ENCODE data around the gene MAP2. TPM values are rescaled to one million over a fixed set of nuclear protein-coding genes. Genes with fewer than 3 reads are reported as not detected.

The MAP2 gene
- total RNA-seq, 3 donors from 2014 or later: 8.2 to 18.6 (median 11.5) TPM

- no peaks in the 10 kb centered on the region for H3K27me3 ChIP-seq
Measured at GRCh38 chr2:209498614-209499013, 74.8 kb downstream of the MAP2 start.

GRCh38 chr2:209499069-209499468 is 75.2 kb downstream of the MAP2 start:
- no peak for DNase-seq (ENCODE audit: low spot score in 2 of 2)
- intact Hi-C loops (cut with DNase I; ENCODE audit: low total_unique reads): no loop called here
- H3K27ac ChIP-seq: no peak overlapping the region
- H3K9me3 ChIP-seq: peaks cover 6 to 7% of the 10 kb centered on the region in 2 donors
- no peaks in the 10 kb centered on the region for H3K36me3 ChIP-seq
- TF ChIP-seq POLR2A (IDR thresholded peaks at IDR 0.05): no peak
- no peak for TF ChIP-seq CTCF (IDR thresholded peaks at IDR 0.05)
- no peak for TF ChIP-seq POLR2AphosphoS5 (IDR thresholded peaks at IDR 0.05)
- no peak overlapping the region for H3K4me3 ChIP-seq
- no peaks in the 10 kb centered on the region for H3K4me1 ChIP-seq
- no peaks in the 10 kb centered on the region for H3K27me3 ChIP-seq

More at GRCh38 chr2:209498614-209499013, 74.8 kb downstream of the MAP2 start:
- no peaks in the 10 kb centered on the region for H3K36me3 ChIP-seq
- DNase-seq (ENCODE audit: low spot score in 2 of 2): no peak
- no peak overlapping the region for H3K27ac ChIP-seq
- H3K9me3 ChIP-seq: peaks cover 6 to 7% of the 10 kb centered on the region in 2 donors
- no peak overlapping the region for H3K4me3 ChIP-seq
- no peaks in the 10 kb centered on the region for H3K4me1 ChIP-seq
- intact Hi-C loops (cut with DNase I; ENCODE audit: low total_unique reads): no loop called here
- TF ChIP-seq CTCF (IDR thresholded peaks at IDR 0.05) (no peak), POLR2A (IDR thresholded peaks at IDR 0.05) (no peak), POLR2AphosphoS5 (IDR thresholded peaks at IDR 0.05) (no peak)

- TF ChIP-seq POLR2AphosphoS5 (IDR thresholded peaks at IDR 0.05): no peak
- no peak for TF ChIP-seq CTCF (IDR thresholded peaks at IDR 0.05)
- TF ChIP-seq POLR2A (IDR thresholded peaks at IDR 0.05): no peak
- no peak for DNase-seq (ENCODE audit: low spot score in 2 of 2)
- no peak overlapping the region for H3K4me3 ChIP-seq
- H3K27ac ChIP-seq: no peak overlapping the region
- peaks cover 6 to 7% of the 10 kb centered on the region in 2 donors for H3K9me3 ChIP-seq
- intact Hi-C loops (cut with DNase I; ENCODE audit: low total_unique reads): no loop called here
- no peaks in the 10 kb centered on the region for H3K36me3 ChIP-seq
- no peaks in the 10 kb centered on the region for H3K27me3 ChIP-seq
- no peaks in the 10 kb centered on the region for H3K4me1 ChIP-seq
Measured at GRCh38 chr2:209501579-209501978, 77.7 kb downstream of the MAP2 start.

- TF ChIP-seq POLR2AphosphoS5 (IDR thresholded peaks at IDR 0.05): no peak
- no peak for TF ChIP-seq CTCF (IDR thresholded peaks at IDR 0.05)
- no peak for TF ChIP-seq POLR2A (IDR thresholded peaks at IDR 0.05)
- Histone ChIP-seq H3K36me3 (no peaks in the 10 kb centered on the region), H3K27ac (no peak overlapping the region)
Measured at GRCh38 chr2:209505410-209505809, 81.6 kb downstream of the MAP2 start.

GRCh38 chr2:209508255-209508654 is 84.4 kb downstream of the MAP2 start:
- Histone ChIP-seq H3K27ac (no peak overlapping the region), H3K27me3 (no peaks in the 10 kb centered on the region), H3K4me1 (no peaks in the 10 kb centered on the region), H3K36me3 (no peaks in the 10 kb centered on the region), H3K4me3 (no peak overlapping the region), H3K9me3 (no peaks in the 10 kb centered on the region)
- intact Hi-C loops (cut with DNase I; ENCODE audit: low total_unique reads): no loop called here
- DNase-seq (ENCODE audit: low spot score in 2 of 2): no peak
- TF ChIP-seq CTCF (IDR thresholded peaks at IDR 0.05) (no peak), POLR2A (IDR thresholded peaks at IDR 0.05) (no peak), POLR2AphosphoS5 (IDR thresholded peaks at IDR 0.05) (no peak)

More at GRCh38 chr2:209505410-209505809, 81.6 kb downstream of the MAP2 start:
- no peaks in the 10 kb centered on the region for H3K4me1 ChIP-seq
- DNase-seq (ENCODE audit: low spot score in 2 of 2): no peak
- H3K4me3 ChIP-seq: no peak overlapping the region
- no peaks in the 10 kb centered on the region for H3K9me3 ChIP-seq
- intact Hi-C loops (cut with DNase I; ENCODE audit: low total_unique reads): no loop called here
- no peaks in the 10 kb centered on the region for H3K27me3 ChIP-seq
